GM21381 (cell line): ENCODE results near the gene MAP3K14.

Experiments used
- ATAC-seq: cut with Tn5 transposase; IDR thresholded peaks from one replicate; pipeline ENCODE4 v1.9.1; 2021; ENCODE audit warnings: mild to moderate bottlenecking, moderate library complexity; ENCODE audit not compliant: unreplicated experiment

Gene MAP3K14

DNA sequence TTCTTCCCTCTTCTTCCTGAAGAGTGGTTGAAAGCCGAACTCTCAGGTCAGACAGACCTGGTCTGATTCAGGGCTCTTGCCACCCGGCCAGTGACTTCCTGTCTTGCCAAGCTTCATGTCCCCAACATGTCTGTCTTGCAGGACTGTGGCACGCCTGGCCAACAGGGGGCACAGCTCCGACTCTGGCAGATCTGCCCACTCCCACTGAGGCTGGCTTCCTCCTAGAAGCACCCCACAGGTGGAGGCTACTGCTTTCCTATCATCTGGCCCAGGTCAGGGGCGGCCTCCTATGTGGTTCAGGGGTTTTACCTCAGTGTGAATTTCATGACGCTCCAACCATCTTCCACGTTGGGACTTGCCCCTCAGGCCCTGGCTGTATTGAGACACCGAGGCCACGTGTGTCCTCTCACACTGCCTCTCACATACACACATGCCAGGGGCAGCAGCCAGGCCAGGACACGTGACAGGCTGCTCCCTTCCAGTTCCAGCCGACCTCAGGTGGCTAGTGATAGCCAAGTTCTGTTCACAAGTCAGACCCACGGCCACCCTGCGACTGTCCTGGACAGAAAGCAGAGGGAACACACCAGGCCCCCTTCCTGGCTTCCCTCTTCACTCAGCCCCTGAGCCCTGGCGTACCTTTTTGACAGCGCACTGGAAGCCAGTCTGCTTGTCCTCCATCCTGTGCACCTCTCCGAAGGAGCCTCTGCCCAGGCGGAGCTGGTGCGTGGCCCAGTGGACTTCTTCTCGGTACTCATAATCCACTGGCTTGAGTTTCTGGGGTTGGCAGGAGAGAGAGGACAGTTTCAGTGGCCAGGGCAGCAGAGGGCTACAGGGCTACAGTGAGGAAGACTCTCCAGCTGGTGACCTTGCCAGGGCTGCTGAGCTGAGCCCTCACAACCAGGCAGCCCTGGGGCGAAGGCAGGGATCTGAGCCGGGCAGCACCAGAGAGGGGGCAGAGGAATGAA lies 32.4 kb downstream of the MAP3K14 start:
- no peak for ATAC-seq

DNA sequence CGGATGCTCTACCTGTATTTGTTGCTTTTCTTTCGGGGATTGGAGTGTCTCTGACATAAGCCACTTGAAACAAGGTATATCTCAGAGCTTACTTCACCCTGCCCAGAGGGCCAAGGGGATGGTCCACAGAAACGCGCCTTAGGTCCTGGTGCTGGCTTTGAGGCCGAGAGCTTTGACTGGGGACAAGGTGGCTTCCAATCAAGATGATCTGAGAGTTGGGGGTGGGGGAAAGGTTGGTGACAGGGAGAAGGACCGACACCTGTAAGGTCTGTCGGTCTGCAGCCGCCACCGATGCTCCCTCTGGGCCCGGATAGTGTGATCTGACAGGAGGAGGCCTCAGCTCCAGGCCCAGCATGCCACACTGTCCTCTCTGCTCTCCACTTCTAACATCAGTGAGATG lies 33.1 kb downstream of the MAP3K14 start:
- no peak for ATAC-seq

DNA sequence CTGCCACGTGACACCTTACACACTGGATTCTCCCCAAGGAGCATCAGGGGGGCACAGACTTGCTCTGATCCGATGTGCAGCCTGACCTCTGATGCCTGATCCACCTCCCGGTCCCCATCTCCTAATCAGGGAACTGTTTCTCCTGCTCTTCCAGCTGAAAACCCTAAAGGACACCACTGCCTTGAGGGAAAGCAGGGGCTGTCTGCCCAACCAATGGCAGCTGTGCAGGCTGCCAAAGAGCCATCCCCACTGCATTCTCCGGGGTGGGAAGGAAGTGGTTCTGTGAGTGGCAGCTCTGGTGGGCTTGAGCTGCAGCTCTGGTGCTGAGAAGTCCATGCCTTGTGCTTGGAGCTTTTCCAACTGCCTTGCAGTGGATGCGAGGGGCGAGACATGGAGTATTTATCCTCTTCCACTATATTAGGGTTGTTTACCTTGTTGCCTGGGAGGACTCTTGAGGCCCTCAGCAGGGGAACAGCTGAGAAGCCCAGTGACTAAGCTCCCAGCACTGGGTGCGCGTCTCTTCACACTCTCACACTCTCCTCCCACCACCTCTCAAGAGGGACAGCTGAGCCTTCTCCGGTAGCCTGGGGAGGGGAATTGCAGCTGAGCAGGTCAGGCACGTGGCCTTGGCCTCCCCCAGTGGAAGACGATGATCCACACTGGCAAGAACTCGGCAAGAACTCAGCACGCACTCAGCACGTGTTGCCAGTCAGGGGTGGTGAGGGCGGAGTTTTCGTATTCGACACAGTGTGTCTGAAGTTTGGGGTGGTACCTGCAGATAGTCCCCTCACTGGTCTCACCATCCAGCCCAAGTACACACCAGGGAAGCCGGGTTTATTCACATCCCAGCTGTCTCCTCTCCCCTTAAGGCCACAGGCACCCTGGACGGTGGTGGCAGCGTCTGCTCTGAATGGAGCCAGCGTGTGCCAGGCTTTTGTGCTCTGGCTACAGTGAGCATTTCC lies 33.9 kb downstream of the MAP3K14 start:
- no peak for ATAC-seq

DNA sequence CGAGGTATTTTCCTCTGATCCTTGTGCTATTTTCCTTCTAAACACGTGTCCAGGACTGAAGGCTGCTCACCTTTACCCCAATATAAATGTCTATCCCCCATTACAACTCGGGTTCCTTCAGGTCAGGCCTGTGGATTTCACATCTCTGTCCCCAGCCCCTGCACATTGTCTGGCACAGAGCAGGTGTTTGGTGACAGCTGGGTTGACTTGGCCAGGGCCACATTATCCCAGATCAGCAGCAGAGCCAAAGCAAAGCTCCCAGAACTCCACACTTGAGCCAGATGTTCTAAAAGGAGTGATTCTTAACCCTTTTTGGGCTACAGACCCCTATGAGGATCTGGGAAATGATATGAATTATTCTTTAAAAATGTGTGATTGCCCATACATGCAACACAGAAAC lies 36.9 kb downstream of the MAP3K14 start:
- ATAC-seq, result no peak

DNA sequence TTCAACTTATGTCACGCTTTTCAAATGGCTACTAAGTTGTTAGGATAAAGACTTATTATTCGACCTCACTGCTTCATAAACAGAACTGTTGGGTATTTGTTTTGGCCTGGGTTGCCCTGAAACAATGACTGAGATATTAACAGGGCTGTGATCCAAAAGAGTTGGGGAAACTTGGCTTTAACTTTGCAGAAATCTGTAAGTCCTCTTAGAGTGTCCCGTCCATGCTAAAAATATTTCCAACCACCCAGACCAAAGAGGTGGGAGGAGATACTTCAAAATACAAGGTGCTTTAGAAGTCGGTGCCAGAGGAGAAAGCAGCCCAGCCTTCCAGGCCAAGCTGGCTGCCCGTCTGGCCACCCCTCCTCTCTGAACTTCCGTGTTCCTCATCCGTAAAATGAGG lies 38.8 kb downstream of the MAP3K14 start:
- ATAC-seq, result no peak

DNA sequence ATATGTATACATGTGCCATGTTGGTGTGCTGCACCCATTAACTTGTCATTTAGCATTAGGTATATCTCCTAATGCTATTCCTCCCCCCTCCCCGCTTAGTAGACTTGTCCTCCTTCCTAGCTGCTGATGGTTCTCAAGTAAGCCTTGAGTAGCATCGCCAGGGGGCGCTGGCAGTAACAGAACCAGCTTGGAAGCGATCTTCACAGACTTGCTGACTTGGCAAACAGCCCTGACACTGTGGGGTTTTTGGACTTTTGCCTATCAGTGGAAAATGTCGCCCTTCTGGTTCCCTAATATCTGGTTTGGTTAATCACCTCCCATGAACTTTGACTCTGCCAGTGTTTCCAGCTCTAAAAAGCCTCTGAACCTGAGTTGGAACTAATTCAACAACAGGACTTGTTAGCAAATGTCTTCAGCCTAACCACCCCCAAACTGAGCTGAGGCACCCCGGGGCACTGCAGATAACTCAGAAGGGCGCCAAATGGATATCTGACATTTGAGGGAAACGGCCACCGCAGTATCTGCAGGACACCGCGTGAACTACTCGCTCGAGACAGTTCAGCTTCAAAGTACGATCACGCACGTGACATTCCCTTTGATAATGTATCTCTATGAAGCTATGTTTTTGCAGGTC lies 39.5 kb downstream of the MAP3K14 start:
- ATAC-seq, result no peak

DNA sequence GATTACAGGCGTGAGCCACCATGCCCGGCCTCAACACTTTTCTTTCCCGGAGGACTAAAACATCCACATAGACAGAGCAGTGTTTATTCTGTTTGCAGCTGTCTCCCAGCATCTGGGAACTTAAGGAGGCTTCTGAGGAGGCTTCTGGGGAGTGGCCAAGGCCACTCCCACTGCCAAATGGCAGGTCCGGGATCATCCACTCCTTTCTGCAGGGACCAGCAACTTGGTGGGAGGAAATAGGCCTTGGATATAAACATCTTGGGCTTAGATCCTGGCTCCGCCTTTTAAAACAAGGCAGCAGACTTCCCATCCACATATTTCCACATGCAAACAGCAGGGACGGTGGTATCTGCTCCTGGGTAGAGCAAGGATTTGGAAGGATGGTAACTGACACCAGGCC lies 40.8 kb downstream of the MAP3K14 start:
- no peak for ATAC-seq

DNA sequence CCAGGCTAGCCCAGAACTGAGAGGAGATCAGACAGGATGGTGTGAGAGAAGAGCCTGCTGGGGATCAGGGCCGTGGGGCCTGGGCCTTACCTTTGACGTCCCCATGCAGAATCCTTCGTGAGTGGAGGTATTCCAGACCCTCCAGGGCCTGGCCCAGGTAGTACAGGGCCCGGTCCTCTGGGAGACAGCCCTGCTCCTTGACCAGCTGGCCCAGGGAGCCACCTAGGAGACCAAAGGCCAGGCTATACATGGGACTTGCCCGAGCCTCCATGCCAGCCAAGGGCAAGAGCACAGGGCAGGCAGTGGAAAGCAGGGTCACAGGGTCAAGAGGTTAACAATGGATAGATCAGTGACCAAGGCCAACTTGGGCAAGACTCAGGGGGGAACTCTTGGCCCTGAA lies 42.8 kb downstream of the MAP3K14 start:
- ATAC-seq, result no peak

DNA sequence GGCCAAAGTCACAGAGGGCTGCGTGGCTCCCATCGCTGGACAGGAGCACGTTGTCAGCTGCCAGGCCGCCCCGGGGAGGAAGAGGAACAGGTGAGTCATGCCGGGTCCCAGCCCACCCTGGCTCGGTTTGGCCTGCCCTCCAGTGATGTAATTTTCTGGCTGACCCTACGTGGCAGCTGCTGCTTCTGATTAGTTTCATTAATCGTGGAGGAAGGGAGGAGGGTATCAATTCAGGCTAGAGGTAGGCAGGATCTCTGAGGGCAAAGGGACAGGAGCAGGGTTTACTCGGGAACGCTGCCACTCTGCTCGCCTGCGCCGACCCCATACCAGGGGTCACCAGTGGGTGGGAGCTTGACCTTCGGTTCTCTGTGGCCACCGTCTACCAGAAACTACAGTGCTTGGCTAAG lies 43.3 kb downstream of the MAP3K14 start:
- ATAC-seq, result no peak

DNA sequence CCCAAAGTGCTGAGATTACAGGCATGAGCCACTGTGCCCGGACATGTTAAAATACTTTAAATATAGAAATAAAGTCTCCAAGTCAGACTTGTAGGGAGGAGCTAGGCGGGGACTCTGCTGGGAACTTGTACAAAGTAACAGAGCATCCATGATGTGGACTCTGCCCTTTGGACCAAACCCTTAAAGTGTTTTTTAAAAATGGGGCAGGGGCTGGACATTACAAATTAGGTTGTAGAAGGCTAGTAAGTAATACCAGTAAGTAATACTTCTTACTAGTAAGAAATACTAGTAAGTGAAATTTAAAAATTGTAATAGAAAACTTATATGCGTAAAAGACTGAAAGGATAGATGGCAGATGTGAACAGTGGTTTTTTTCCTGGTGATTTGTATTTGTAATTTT lies 45.2 kb downstream of the MAP3K14 start:
- no peak for ATAC-seq

DNA sequence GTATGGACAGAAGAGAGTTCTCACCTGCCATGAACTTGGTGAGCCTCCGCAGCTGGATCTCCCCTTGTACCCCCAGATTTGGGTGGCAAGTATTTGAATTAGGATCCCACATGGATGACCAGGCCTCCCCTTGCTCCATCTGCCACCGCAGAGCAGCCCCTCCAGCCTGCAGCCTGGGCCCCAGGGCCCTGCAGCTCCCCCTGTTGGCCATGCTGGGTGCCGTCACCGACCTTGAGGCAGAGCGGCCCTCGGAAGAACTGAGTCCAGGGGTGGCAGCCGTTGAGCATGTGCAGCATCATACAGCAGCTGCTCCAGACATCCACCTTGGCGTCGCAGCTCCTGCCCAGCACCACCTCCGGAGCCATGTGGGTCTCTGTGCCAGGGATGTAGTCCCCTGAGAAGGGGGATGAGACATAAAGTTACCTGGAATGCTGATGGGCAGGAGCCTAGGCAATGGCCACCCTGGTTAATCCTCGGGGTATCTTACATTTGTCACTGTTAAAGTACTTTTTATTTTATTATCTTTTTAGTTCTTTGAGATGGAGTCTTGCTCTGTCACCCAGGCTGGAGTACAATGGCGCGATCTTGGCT lies 45.9 kb downstream of the MAP3K14 start:
- ATAC-seq, result no peak

DNA sequence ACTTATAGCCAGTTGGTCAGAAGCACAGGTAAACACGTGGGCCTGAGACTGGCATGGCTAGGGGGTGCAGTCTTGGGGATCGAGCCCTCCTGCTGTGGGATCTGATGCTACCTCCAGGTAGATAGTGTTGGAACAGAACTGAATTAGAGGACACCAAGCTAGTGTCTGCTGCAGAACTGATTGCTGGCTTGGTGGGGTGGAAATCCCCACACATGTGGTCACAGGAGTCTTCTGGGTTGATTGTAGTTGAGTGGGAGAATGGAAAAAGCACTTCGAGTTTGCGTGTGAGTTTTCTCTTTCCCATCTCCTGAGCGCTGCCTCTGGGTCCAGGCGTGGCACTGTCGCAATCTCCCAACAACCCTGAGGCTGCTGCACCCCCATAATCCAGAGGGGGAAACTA lies 46.9 kb downstream of the MAP3K14 start:
- no peak for ATAC-seq

DNA sequence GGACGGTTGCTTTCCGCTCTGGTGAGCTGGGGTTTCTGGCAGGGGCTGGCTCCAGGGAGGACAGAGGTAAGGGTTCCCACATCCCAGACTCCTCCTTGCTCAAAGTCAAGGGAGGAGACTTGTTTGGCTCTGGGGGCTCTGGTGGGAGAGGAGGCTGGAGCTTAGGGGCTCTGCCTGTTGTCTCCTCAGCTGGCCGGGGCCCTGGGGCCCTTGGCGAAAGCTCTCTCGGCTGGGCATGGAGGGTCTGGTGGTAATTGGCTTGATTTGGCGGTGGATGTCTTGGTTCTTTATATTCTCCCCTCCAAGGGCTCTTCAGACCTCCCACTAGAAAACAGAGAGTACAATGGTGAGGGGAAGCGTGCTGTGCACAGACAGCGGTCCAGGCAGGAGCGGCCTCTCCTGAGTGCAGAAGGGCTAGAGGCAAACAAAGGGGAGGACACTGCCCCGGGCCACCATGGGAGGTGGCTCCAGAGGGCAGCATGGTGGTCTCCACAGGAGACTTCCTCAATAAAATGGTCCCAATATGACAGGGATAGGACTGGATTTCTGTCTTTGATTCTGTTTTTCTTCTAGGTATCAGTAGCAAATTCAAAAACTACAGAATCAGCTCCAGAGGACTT lies 49.3 kb downstream of the MAP3K14 start:
- ATAC-seq, result no peak

DNA sequence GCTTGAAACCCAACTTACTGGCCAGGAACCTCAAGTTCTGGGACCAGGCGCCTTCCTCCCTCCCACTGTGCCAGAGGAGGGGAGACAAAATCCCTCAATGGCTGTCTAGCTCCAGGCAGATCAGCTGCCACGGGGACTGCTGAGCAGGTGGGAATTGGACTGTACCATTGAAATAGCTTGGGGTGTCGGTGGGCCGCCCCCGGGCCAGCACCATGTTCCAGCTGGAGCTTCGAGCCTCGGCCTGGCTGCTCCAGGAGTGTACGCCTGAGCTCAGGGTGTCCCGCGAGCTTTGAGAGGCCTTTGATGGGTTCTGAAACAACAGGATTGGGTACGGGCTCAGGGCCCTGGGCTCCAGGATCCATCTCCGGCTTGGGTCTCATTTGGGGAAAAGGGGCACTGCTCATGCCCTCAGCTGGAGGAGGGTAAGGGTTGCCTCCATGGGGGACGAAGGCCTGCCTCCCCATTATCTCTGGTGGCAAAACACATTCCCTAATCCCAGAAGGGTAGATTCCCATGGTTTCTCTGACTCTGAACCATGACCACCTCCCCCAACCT lies 50.4 kb downstream of the MAP3K14 start:
- no peak for ATAC-seq

DNA sequence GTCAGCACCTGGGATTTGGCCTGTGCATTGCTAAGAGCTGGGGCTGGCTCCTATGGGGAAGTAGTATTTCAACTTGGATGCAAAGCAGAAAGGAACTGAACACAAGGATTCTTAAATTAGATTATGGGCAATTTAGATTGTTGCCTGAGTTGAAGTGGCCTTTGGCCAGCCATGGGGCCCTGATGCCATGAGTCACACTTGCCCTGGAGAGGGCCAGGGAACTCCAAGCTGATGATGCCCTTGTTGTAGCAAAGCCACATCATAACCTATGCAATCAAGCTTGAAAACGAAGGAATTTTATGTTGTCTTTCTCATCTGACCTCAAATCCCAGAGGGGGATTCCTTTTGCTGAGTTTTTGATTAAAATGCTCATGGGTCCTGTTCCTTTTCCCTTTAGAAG lies 51.0 kb downstream of the MAP3K14 start:
- no peak for ATAC-seq

DNA sequence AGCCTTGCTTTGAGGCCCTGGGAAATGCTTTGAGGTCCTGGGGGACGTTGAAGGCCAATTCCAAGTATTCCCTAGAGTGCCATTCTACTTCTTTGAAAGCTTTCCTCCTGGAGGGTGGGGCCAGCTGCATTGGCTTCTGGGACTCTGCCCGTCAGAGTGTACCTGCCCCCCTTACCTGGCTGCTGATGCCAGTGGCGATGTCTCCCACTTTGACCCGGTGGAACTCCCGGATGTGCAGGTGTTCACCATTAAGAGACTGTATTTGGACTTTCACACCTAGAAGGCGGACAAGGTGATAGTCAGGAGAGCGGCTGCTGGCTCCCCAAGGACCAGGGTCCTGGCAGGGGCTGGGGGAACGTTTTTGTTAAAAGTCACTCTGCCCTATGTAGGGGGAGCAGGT lies 51.8 kb downstream of the MAP3K14 start:
- no peak for ATAC-seq

DNA sequence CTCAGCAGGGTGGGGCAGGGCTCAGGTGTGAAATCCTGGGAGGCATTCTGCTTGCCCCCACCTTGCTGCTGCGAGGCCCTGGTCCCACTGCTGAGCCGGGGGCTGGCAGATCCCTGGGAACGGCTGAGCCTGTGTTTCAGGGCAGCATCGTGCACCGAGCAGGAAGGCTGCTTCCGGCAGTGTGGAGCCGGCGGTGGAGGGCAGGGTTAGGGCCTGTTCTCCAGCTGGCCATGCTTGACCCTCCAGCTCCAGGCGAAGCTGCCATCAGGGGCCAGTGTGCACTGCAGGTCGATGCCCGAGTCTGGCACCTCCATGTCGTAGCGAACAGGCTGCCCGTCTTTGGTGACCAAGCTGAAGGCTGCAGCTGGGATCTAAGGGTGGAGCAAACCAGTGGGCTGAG lies 52.4 kb downstream of the MAP3K14 start:
- no peak for ATAC-seq

DNA sequence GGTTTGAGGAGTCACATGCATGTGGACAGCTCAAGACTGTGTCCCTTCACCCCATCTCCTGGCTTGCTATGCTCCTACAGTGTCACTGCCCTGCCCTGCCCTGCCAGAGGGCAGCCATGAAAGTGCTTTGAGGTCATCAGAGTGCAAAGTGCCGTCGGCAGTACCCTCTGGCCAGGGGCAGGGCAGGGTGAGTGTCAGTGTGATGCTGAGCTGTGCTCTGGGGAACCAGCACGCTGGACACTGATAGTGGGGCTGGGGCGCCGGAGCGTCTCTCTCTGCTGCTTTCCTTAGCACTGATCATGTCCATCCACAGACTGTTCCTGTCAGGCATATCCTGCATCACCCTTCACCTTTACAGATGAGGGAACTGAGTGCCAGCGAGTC lies 53.4 kb downstream of the MAP3K14 start:
- no peak for ATAC-seq

DNA sequence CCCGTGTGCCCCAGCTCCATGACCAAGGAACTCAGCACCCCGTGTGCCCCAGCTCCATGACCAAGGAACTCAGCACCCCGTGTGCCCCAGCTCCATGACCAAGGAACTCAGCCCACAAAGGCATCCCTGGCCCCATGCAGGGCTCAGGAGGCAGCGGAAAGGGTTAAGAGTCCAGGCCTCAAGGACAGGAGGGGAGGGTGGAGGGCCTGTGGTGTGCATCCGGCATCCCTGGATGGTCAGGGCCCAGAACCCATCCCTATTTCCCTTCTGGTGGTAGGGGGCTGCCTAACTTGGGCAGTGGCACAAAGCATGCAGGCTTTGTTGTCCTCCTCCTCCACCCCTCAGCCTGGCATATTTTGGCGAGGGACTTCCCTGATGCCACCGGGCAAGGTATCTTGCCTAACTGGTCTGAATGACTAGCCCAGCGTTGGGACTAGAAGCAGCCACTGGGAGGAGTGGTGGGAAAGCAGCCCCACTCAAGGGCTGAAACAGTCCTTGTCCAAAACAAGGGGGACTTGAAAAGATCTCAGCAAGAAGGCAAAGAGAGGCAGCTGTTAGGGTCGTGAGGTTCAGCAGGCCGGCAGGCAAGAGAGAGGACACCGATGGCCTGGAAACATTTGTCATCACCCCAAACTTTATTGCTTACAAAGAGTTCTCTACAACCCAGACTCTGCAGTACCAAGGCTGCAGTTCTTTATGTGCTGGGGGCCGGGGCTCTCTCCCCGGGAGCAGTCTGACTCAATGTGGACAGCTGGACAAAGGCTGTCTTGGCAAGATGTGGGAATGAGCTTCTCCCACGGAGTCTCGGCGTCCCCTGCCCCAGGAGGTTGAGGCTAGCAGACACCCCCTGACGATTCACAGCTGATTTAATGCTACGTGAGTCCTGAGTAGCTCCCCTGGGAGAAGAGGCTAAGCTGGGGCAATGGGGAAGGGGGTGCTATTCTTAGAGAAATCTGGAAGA lies 54.0 kb downstream of the MAP3K14 start:
- ATAC-seq, result peak; percentile 12
